Activated B cell treated with CpG ODN at 0.5 μM for 24 hours (primary cell): ENCODE results near the gene IGFALS. TPM values are rescaled to one million over a fixed set of nuclear protein-coding genes. Genes with fewer than 3 reads are reported as not detected.

Experiments used
- ATAC-seq: fragments of 200-7000 bp; cut with Tn5 transposase; one replicate; pipeline ENCODE4 v1.10.0; 2021; ENCODE audit warnings: low read depth, mild to moderate bottlenecking, moderate library complexity
- CTCF ChIA-PET: fragments of 350-600 bp; sonication (Branson Sonifier 250); formaldehyde crosslinking; loops from one replicate; lab custom pipeline; 2021; ENCODE audit warnings: antibody characterized with exemption; lab: Charles Lee
- POLR2A ChIA-PET: fragments of 350-600 bp; sonication (Branson Sonifier 250); formaldehyde crosslinking; loops from one replicate; lab custom pipeline; 2021; ENCODE audit warnings: antibody characterized with exemption; lab: Charles Lee
- DNase-seq: peaks from one replicate; pipeline ENCODE4 v3.0.0; 2022
- H3K27ac Mint-ChIP-seq: one replicate; pipeline ENCODE4 v1.8.0; 2020; ENCODE audit warnings: mixed read lengths
- H3K27me3 Mint-ChIP-seq: one replicate; pipeline ENCODE4 v1.8.0; 2021; ENCODE audit warnings: mixed read lengths
- H3K36me3 Mint-ChIP-seq: one replicate; pipeline ENCODE4 v1.8.0; 2021; ENCODE audit warnings: low read depth, mixed read lengths
- H3K4me1 Mint-ChIP-seq: one replicate; pipeline ENCODE4 v1.8.0; 2021; ENCODE audit warnings: mixed read lengths
- H3K4me3 Mint-ChIP-seq: one replicate; pipeline ENCODE4 v1.8.0; 2020; ENCODE audit warnings: mild to moderate bottlenecking, mixed read lengths
- H3K9me3 Mint-ChIP-seq: one replicate; pipeline ENCODE4 v1.8.0; 2020; ENCODE audit warnings: mixed read lengths
- intact Hi-C: fragments of 100-400 bp; cut with micrococcal nuclease; formaldehyde crosslinking; loops from one replicate; pipeline ENCODE4 v1.15.1; 2024
- total RNA-seq: library from RNA; stranded (reverse); gene quantifications from 2 replicates; pipeline ENCODE4 v1.2.3, GENCODE V29; 2022
- TF ChIP-seq, protein P1 (sequence below): fragments of 200-600 bp; IDR thresholded peaks from one replicate; pipeline ENCODE4 v1.8.0; 2022; ENCODE audit warnings: antibody characterized with exemption, mild to moderate bottlenecking

Gene IGFALS
- total RNA-seq, 1 donor from 2014 or later = not detected

DNA sequence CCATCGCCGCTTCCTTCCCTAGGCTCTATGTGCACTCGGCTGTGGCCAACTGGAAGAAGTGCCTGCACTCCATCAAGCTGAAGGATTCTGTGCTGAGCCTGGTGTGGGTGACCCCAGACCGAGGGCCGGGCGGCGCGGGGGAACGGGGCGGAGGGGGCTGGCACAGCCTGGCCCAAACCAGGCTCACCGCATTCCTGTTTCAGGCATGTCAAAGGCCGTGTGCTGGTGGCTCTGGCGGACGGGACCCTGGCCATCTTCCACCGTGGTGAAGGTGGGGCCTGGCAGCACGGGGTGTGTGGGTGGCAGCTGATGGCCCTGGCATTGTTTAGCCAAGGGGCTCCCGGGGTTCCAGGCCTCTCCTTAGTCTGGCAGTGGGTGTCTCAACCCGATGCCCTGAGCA is 26.8 kb downstream of the IGFALS start:
- Mint-ChIP-seq H3K27ac (no peak overlapping the region), H3K36me3 (peaks cover 54% of the 10 kb centered on the region), H3K9me3 (no peaks in the 10 kb centered on the region), H3K4me3 (no peak overlapping the region), H3K27me3 (no peaks in the 10 kb centered on the region), H3K4me1 (peaks cover 9% of the 10 kb centered on the region)
- ChIA-PET CTCF (no interaction called here), POLR2A (no interaction called here)
- DNase-seq (no peak), ATAC-seq (no peak)
- intact Hi-C loops = no loop called here
- TF ChIP-seq, protein P1, sequence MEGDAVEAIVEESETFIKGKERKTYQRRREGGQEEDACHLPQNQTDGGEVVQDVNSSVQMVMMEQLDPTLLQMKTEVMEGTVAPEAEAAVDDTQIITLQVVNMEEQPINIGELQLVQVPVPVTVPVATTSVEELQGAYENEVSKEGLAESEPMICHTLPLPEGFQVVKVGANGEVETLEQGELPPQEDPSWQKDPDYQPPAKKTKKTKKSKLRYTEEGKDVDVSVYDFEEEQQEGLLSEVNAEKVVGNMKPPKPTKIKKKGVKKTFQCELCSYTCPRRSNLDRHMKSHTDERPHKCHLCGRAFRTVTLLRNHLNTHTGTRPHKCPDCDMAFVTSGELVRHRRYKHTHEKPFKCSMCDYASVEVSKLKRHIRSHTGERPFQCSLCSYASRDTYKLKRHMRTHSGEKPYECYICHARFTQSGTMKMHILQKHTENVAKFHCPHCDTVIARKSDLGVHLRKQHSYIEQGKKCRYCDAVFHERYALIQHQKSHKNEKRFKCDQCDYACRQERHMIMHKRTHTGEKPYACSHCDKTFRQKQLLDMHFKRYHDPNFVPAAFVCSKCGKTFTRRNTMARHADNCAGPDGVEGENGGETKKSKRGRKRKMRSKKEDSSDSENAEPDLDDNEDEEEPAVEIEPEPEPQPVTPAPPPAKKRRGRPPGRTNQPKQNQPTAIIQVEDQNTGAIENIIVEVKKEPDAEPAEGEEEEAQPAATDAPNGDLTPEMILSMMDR = no peak

DNA sequence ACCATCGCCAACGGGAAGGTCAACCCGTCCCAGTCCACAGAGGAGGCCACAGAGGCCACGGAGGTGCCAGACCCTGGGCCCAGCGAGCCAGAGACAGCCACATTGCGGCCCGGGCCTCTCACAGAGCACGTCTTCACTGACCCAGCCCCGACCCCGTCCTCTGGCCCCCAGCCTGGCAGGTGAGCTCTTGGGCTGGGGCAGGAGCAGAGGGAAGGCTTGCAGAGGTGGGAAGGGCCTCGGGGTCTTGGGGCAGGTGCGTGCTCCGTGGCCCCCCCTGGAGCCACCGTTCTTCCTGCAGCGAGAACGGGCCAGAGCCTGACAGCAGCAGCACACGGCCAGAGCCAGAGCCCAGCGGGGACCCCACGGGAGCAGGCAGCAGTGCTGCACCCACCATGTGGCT is 27.3 kb downstream of the IGFALS start:
- peaks cover 58% of the 10 kb centered on the region for H3K36me3 Mint-ChIP-seq
- DNase-seq = no peak
- POLR2A ChIA-PET = no interaction called here
- ATAC-seq = no peak
- no peaks in the 10 kb centered on the region for H3K27me3 Mint-ChIP-seq
- intact Hi-C loops = no loop called here
- no peak overlapping the region for H3K4me3 Mint-ChIP-seq
- H3K4me1 Mint-ChIP-seq = peaks cover 9% of the 10 kb centered on the region
- CTCF ChIA-PET = no interaction called here
- TF ChIP-seq, protein P1 = no peak
- no peaks in the 10 kb centered on the region for H3K9me3 Mint-ChIP-seq
- no peak overlapping the region for H3K27ac Mint-ChIP-seq

DNA sequence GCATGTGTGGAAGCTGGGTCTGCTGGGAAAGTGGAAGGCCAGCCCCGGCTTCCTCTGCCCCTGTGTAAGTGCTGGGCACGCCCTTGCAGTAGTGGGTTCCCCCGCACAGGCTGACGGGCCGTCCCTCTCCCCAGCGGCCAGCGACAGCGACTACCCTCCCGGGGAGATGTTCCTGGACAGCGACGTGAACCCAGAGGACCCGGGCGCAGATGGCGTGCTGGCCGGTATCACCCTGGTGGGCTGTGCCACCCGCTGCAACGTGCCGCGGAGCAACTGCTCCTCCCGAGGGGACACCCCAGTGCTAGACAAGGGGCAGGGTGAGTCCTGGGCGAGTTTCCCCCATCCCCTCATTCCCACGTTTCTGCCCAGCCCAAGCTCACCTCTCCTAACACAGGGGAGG is 27.7 kb downstream of the IGFALS start:
- TF ChIP-seq, protein P1 = no peak
- ChIA-PET CTCF (no interaction called here), POLR2A (no interaction called here)
- DNase-seq = no peak
- Mint-ChIP-seq H3K9me3 (no peaks in the 10 kb centered on the region), H3K27ac (no peak overlapping the region), H3K36me3 (peaks cover 62% of the 10 kb centered on the region), H3K27me3 (no peaks in the 10 kb centered on the region), H3K4me1 (peaks cover 9% of the 10 kb centered on the region), H3K4me3 (no peak overlapping the region)
- intact Hi-C loops = no loop called here
- ATAC-seq = no peak

DNA sequence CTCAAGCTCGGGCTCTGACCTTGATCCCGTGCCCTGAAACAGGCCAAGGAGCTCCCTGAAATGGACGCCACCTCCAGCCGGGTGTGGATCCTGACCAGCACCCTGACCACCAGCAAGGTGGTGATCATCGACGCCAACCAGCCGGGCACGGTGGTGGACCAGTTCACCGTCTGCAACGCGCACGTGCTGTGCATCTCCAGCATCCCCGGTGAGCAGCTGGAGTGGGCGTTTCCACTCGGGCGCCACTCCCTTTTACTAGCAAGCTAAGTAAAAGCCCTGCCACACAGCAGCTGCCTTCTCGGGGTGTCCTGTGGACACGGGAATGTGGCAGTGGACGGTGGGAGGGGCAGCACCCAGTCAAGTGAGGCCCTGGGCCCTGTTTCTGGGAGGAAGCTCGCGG is 28.5 kb downstream of the IGFALS start:
- intact Hi-C loops = no loop called here
- DNase-seq (no peak), ATAC-seq (no peak)
- Mint-ChIP-seq H3K4me3 (no peak overlapping the region), H3K9me3 (no peaks in the 10 kb centered on the region), H3K36me3 (peaks cover 68% of the 10 kb centered on the region), H3K27me3 (no peaks in the 10 kb centered on the region), H3K27ac (no peak overlapping the region), H3K4me1 (peaks cover 2% of the 10 kb centered on the region)
- ChIA-PET CTCF (no interaction called here), POLR2A (interaction anchor here (1.4 kb wide), 1 partner anchor 18 kb away, joined by 3 read pairs; the partner anchor contains the start of genes NUBP2 and SPSB3)
- TF ChIP-seq, protein P1 = no peak

DNA sequence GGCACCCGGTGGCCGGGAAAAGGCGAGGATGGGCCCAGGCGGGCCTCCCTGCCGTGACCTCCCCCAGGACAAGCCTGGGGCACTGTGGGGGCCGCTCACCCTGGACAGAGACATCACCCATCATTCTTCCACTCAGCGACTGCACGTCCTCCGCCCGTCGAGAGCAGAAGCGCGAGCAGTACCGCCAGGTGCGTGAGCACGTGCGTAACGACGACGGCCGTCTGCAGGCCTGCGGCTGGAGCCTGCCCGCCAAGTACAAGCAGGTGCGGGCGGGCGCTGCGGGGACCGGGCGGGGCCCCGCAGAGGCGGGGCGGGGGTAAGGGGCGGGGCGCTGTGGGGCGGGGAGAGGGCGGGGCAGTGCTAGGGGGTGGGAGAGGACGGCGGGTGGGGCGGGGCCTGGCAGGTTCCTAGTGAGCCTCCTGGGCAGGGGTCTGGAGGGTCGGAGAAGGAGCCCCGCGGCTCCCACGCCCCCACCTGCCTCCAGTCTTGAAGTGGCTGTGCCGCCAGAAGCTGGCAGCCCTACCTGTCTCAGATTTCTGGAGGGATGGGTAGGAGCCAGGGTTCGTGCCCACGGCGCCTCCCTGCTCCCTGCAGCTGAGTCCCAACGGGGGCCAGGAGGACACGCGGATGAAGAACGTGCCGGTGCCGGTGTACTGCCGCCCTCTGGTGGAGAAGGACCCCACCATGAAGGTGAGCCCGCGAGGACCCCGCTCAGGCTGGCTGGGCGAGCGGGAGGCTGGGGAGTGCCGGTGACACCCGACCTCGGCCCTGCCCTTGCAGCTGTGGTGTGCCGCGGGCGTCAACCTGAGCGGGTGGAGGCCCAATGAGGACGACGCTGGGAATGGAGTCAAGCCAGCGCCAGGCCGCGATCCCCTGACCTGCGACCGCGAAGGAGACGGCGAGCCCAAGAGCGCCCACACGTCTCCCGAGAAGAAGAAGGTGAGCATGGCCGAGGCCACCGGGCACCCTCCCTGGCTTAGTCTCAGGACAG is 29.7 kb downstream of the IGFALS start:
- intact Hi-C loops = no loop called here
- Mint-ChIP-seq H3K4me3 (no peak overlapping the region), H3K27me3 (no peaks in the 10 kb centered on the region), H3K9me3 (no peaks in the 10 kb centered on the region), H3K27ac (no peak overlapping the region), H3K4me1 (no peaks in the 10 kb centered on the region), H3K36me3 (peaks cover 66% of the 10 kb centered on the region)
- DNase-seq (no peak), ATAC-seq (no peak)
- ChIA-PET POLR2A (interaction anchor here (1.4 kb wide), 1 partner anchor 19 kb away, joined by 3 read pairs; the partner anchor contains the start of genes NUBP2 and SPSB3), CTCF (interaction anchor here (0.6 kb wide), 1 partner anchor 9 kb away, joined by 3 read pairs; the partner anchor contains the start of genes EME2 and MRPS34)
- TF ChIP-seq, protein P1 = no peak
